ENCODE data around the gene DPH6.

GRCh38 chr15:35383506-35383905 lies 162.5 kb downstream of the DPH6 start:
- TF ChIP-seq PPARA (CRISPR knock-in tag; IDR thresholded peaks at IDR 0.05; ENCODE audit: borderline replicate concordance) (no peak), ZNF565 (CRISPR knock-in tag; conservative IDR thresholded peaks at IDR 0.05; ENCODE audit: low read depth) (no peak), BACH2 (CRISPR knock-in tag; IDR thresholded peaks at IDR 0.05; ENCODE audit: borderline replicate concordance) (no peak), RARB (CRISPR knock-in tag; IDR thresholded peaks at IDR 0.05) (no peak), CSDC2 (CRISPR knock-in tag; IDR thresholded peaks at IDR 0.05) (no peak), ZFP30 (CRISPR knock-in tag; IDR thresholded peaks at IDR 0.05) (no peak), ESRRG (CRISPR knock-in tag; IDR thresholded peaks at IDR 0.05) (no peak), ISL1 (CRISPR knock-in tag; IDR thresholded peaks at IDR 0.05) (no peak), PATZ1 (CRISPR knock-in tag; IDR thresholded peaks at IDR 0.05; ENCODE audit: borderline replicate concordance) (no peak), GLIS3 (CRISPR knock-in tag; IDR thresholded peaks at IDR 0.05) (no peak), SNAI2 (CRISPR knock-in tag; IDR thresholded peaks at IDR 0.05) (no peak), CREB5 (CRISPR knock-in tag; IDR thresholded peaks at IDR 0.05; ENCODE audit: low read depth) (no peak), TCF4 (CRISPR knock-in tag; IDR thresholded peaks at IDR 0.05; ENCODE audit: borderline replicate concordance) (no peak)
- TF ChIP-seq, protein P1, sequence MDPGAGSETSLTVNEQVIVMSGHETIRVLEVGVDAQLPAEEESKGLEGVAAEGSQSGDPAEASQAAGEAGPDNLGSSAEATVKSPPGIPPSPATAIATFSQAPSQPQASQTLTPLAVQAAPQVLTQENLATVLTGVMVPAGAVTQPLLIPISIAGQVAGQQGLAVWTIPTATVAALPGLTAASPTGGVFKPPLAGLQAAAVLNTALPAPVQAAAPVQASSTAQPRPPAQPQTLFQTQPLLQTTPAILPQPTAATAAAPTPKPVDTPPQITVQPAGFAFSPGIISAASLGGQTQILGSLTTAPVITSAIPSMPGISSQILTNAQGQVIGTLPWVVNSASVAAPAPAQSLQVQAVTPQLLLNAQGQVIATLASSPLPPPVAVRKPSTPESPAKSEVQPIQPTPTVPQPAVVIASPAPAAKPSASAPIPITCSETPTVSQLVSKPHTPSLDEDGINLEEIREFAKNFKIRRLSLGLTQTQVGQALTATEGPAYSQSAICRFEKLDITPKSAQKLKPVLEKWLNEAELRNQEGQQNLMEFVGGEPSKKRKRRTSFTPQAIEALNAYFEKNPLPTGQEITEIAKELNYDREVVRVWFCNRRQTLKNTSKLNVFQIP (CRISPR knock-in tag; IDR thresholded peaks at IDR 0.05; ENCODE audit: borderline replicate concordance, low read depth), result no peak
